BLaER1 (cell line): ENCODE measurements around the gene PLA2R1.

ENCODE experiments used
- H3K27ac ChIP-seq: shearing (Covaris generic); formaldehyde crosslinking; 2 replicates; pipeline ENCODE4 v1.8.1; 2022
- H3K27me3 ChIP-seq: shearing (Covaris generic); formaldehyde crosslinking; 2 replicates; pipeline ENCODE4 v1.8.1; 2022
- H3K36me3 ChIP-seq: shearing (Covaris generic); formaldehyde crosslinking; 2 replicates; pipeline ENCODE4 v1.8.1; 2022
- H3K4me1 ChIP-seq: shearing (Covaris generic); formaldehyde crosslinking; 2 replicates; pipeline ENCODE4 v1.8.1; 2022
- H3K4me2 ChIP-seq: shearing (Covaris generic); formaldehyde crosslinking; 2 replicates; pipeline ENCODE4 v1.8.1; 2022
- H3K4me3 ChIP-seq: shearing (Covaris generic); formaldehyde crosslinking; 2 replicates; pipeline ENCODE4 v1.8.1; 2022
- H3K9ac ChIP-seq: shearing (Covaris generic); formaldehyde crosslinking; 2 replicates; pipeline ENCODE4 v1.8.1; 2022
- H3K9me3 ChIP-seq: shearing (Covaris generic); formaldehyde crosslinking; 2 replicates; pipeline ENCODE4 v1.8.1; 2022
- H4K20me1 ChIP-seq: shearing (Covaris generic); formaldehyde crosslinking; 2 replicates; pipeline ENCODE4 v1.8.1; 2022
- Cebpa-rat ChIP-seq: shearing (Covaris generic); IDR thresholded peaks from 2 replicates; pipeline ENCODE4 v1.8.1; 2022

The PLA2R1 gene

DNA sequence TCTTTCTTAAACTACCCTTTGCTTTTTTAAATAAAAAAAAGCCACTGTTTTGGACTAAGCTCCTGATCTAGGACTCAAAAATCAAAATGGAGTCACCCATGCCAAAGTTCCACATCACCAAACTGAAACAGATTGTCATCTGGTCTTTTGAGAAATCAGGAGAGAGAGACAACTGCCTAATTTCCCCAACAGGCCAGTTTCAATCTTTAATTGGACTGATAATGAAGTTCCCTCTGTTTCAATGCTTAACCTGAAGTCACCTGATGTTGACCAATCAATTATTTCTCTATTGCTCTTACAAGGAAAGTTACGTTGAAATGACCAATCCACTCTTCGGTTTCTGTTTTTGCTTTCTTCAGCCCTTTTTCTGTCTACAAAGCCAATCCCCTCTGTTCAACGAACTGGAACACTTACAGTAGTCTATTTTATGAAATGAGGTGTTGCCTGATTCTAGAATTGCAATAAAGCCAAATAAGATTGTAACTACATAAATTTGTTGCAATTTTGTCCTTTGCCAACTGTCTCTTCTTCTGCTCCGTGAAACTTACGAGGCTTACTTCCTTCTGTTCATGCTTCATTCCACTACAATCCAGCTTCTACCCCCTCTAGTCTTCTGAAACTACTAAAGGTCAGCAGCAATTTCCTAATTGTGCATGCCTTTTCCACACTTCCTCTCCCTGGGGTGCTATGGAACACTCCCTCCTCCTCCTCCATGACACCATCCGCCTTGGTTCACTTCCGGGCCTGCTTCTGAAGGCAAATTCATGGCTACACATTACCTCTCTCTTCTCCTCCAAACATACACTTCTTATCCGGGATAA lies 169.2 kb downstream of the PLA2R1 start:
- no peak for TF ChIP-seq Cebpa-rat
- Histone ChIP-seq H3K27ac (no peak overlapping the region), H3K4me2 (peak overlapping the region; percentile 7), H3K9me3 (no peaks in the 10 kb centered on the region), H3K9ac (no peak overlapping the region), H3K36me3 (peaks cover 16% of the 10 kb centered on the region), H3K4me1 (peaks cover 10% of the 10 kb centered on the region), H3K27me3 (no peaks in the 10 kb centered on the region), H3K4me3 (no peak overlapping the region), H4K20me1 (no peaks in the 10 kb centered on the region)

DNA sequence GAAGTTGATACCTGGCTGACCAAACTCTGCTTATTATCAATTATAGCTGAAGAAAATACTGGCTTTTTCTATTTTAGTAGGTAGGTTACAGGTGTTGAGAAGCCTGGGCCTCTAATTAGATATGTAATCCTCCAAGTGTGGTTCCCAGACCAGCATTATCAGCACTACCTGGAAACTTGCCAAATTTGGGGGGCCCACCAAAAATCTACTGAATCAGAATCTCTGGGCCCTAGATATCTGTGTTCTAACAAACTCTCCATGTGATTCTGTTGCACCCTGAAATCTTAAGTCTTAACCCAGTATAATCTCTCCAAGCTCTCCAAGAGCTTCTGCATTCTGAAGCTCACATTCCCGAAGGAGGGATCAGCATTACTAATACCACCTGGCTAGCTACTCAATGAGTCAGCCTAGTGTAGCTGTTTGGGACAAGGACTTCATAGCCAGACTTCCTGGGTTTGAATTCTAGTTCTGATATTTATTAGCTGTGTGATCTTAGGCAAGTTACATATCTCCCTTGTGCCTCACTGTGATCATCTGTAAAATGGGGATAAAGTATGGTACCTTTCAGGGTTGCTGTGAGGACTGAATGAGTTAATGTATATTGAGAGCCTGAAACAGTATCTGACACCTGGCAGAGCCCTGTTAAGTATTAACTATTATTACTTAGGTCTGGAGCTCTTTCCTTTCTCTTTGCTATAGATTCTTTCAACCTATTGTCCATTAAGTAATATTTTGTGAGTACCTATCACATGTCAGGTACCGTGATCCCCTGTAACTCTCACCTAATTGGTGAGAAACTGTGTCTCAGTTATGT lies 170.3 kb downstream of the PLA2R1 start:
- no peak for TF ChIP-seq Cebpa-rat
- Histone ChIP-seq H3K27ac (no peak overlapping the region), H3K9ac (no peak overlapping the region), H3K4me3 (no peak overlapping the region), H3K4me2 (no peak overlapping the region), H4K20me1 (no peaks in the 10 kb centered on the region), H3K36me3 (peaks cover 16% of the 10 kb centered on the region), H3K27me3 (no peaks in the 10 kb centered on the region), H3K9me3 (no peaks in the 10 kb centered on the region), H3K4me1 (peaks cover 10% of the 10 kb centered on the region)

DNA sequence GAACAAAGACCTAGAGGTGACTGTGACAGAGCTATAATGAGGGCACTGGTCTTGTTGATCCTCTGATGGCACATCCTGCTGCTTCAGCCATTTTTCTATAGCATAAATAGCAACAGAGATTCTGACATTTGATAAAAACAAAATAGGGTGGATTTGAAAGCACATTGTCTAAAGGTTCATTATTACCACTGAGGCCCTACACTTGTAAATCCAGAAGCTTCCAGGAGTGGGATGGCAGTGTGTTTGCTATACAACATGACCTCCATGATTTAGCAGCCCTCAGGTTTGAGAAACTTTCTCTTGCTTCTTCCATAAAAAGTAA lies 171.2 kb downstream of the PLA2R1 start:
- Histone ChIP-seq H3K36me3 (peaks cover 20% of the 10 kb centered on the region), H3K9me3 (no peaks in the 10 kb centered on the region), H3K9ac (no peak overlapping the region), H3K4me3 (no peak overlapping the region), H4K20me1 (no peaks in the 10 kb centered on the region), H3K4me1 (peaks cover 10% of the 10 kb centered on the region), H3K4me2 (no peak overlapping the region), H3K27me3 (no peaks in the 10 kb centered on the region), H3K27ac (no peak overlapping the region)
- no peak for TF ChIP-seq Cebpa-rat

DNA sequence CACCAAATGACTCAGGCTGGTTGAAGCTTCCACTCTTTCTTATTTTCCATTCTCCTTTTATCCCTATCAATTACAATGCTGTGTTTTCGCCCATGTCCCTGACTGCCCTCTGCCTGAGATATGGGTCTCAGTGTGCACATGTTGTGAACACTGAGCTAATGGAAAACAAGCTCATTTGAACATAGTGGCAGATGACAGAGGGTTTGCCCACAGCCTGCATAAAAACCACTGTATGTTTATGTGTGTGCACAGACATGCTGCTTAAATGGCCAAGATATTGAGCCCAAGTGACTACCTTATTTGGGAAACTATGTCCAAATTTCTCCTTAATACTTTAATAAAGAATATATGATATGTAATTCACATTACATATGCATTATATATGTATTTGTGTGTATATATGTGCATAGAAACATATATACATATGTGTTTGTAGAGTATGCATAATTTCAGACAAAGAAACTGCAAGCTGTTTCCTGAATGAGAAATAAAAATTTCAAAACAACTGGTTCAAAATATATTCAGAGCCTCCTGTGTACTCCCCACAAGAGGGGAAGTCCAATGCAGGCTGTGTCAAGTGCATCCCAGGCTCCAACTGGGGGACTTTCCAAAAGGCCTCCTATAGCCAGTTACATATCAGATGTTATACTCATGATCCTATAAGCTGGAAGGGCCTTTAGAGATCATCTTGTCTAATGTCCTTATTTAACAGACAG lies 171.7 kb downstream of the PLA2R1 start:
- Histone ChIP-seq H3K4me2 (no peak overlapping the region), H3K9me3 (no peaks in the 10 kb centered on the region), H3K27me3 (no peaks in the 10 kb centered on the region), H4K20me1 (no peaks in the 10 kb centered on the region), H3K36me3 (peaks cover 25% of the 10 kb centered on the region), H3K4me1 (peaks cover 10% of the 10 kb centered on the region), H3K4me3 (no peak overlapping the region), H3K9ac (no peak overlapping the region), H3K27ac (no peak overlapping the region)
- no peak for TF ChIP-seq Cebpa-rat

DNA sequence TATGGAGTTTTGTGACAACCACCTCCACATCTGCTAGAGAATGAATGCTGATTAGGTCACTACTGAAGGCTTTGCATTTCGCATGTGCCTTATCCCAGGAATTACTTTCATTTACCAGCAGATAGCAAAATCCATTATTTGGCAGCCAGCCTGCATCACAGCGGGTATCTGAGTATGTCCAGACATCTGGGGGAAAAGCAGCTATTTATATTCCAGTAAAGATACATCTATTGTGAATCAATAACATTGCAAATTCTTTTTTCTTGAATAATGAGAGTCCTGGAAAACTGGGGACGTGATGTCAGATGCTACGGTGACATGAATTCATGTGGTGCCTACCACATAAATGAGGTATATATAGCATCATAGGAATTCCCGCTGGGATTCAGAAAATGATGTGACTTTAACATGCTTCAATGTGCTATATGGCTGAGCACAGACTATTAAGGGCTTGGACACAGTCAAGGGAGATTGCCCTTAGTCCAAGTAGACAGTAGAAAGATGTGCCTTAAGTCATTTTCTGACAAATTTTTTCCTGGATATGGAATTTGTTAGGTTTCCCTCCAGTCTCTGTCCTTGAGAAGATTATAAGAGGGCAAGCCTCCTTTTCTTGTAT lies 180.2 kb downstream of the PLA2R1 start:
- Histone ChIP-seq H3K9me3 (no peaks in the 10 kb centered on the region), H3K4me3 (no peak overlapping the region), H3K27ac (no peak overlapping the region), H3K36me3 (peaks cover 66% of the 10 kb centered on the region), H3K4me2 (no peak overlapping the region), H3K9ac (no peak overlapping the region), H4K20me1 (no peaks in the 10 kb centered on the region), H3K4me1 (no peaks in the 10 kb centered on the region), H3K27me3 (no peaks in the 10 kb centered on the region)
- TF ChIP-seq Cebpa-rat, result no peak
